LNCAP (cell line): ENCODE data around the gene GGTLC1.

Source experiments
- TF ChIP-seq, protein P1 (sequence below): fragments of 450-650 bp; IDR thresholded peaks from 2 replicates; pipeline ENCODE4 v1.5.1; 2017; ENCODE audit warnings: mild to moderate bottlenecking

GGTLC1 gene

DNA sequence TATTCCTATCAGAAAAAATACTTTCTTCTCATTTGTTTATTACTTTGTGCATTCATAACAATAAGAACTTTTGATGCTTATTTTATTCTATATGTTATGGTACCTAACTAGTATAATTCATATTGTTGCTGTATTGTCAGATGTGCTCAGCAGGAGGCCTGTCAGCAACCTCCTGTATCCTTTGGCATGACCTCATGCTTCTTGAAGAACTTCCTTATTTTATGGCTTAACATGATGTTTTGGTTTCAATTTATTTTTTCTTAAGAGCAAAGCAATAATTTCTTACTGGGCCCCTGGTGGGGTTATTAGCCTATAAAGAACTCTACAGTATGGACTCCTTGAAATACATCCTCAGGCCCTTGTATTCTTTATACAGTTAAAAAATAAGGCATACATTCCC, 17.3 kb downstream of the GGTLC1 start:
- TF ChIP-seq, protein P1, sequence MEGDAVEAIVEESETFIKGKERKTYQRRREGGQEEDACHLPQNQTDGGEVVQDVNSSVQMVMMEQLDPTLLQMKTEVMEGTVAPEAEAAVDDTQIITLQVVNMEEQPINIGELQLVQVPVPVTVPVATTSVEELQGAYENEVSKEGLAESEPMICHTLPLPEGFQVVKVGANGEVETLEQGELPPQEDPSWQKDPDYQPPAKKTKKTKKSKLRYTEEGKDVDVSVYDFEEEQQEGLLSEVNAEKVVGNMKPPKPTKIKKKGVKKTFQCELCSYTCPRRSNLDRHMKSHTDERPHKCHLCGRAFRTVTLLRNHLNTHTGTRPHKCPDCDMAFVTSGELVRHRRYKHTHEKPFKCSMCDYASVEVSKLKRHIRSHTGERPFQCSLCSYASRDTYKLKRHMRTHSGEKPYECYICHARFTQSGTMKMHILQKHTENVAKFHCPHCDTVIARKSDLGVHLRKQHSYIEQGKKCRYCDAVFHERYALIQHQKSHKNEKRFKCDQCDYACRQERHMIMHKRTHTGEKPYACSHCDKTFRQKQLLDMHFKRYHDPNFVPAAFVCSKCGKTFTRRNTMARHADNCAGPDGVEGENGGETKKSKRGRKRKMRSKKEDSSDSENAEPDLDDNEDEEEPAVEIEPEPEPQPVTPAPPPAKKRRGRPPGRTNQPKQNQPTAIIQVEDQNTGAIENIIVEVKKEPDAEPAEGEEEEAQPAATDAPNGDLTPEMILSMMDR = no peak

DNA sequence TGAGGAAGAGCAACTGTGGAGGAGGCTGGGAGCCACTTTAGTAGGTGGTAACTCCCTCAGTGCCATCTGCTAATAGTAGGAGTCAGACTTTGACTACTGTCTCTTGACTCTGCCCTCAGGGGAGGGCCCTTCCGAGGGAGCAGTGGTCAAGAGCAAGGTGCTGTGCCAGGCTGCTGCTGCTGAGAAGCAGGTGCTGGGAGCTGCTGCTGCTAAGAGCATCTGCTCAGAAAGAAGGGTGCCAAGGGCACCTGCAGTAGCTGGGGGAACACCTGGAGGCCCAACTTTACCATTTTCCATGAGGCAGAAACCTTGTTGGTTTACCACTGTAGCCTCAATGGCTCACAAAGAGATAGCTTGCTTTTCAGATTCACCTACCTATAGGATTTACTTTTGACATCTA, 18.5 kb downstream of the GGTLC1 start:
- TF ChIP-seq, protein P1 = no peak

DNA sequence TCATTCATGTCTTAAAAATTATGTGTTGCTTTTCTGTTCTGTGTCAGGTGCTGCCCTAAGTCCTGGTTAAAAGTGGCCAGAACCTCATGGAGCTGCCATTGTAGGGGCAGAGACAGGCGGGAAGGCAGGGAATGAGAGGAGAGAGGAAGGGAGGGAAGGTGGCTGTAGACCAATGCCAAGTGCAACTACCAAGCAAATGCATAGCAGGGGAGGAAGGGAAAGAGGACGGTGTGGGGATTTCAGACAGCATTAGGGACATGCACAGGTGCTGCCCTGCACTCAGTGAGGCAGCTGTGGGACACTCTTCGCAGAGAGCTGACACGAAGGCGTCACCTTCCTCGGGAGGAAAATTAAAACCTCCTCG, 21.0 kb downstream of the GGTLC1 start:
- TF ChIP-seq, protein P1 = no peak

DNA sequence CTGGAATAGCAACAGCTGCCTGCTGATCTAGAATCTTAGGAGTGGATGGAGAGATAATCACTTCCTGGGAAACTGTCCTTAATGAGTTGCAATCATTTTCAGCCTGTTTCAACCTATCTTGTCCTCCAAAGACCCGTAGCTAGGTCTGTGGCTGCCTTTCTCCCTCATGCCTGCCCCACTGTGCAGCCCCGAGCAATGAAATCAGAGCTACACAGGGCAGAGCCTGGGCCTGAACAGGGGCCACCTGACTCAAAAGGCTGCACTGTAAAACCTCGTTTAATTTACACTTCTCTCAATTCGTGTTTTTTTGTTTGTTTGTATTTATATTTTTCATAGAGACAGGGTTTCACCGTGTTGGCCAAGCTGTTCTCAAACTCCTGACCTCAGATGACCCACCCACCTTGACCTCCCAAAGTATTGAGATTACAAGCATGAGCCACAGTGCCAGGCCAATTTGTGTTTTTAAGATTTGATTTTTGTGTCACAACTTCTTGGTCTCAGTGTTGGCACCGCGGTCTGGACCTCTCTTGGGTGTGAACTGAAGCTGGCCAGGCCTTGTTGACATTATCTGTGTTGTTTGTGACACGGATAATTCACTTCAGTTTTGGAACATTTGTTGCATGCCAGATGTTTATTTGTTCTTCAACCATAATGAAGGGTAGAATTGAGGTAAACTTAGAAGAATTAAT, 21.5 kb downstream of the GGTLC1 start:
- TF ChIP-seq, protein P1 = no peak

DNA sequence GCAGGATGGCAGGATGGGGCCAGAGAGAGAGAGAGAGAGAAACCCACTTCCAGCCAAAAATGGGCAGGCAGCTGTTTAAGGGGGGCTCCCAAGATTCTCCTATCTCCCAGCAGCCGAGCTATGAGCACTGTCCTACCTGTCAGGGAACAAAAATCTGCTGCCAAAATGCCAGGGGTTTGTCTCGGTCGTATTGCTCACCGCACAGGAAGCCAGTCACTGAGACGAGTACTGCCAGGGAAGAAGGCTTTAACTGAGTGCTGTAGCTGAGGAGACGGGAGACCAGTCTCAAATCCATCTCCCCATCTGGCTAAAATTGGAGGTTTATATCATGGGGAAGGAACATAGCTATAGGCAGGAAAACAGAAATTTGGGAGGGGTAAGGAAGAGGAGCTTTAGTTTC, 22.3 kb downstream of the GGTLC1 start:
- TF ChIP-seq, protein P1 = no peak

DNA sequence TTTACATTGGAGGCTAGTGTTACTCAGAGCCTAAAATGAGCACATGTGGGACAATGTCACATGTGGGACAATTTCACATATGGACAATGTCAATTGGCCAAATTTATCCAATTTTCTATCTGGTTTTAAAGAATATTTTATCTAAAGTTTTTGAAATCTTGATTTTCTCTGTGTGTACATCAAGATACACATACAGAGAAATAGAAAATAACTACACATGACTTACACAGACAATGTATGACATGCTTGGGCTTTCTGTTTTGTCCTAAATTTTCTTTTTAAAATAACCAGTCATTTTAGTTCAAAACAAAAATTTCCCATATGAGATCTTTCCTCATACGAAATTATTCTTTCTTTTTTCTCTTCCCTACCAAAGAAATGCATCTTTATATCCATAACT, 24.6 kb downstream of the GGTLC1 start:
- TF ChIP-seq, protein P1 = no peak

DNA sequence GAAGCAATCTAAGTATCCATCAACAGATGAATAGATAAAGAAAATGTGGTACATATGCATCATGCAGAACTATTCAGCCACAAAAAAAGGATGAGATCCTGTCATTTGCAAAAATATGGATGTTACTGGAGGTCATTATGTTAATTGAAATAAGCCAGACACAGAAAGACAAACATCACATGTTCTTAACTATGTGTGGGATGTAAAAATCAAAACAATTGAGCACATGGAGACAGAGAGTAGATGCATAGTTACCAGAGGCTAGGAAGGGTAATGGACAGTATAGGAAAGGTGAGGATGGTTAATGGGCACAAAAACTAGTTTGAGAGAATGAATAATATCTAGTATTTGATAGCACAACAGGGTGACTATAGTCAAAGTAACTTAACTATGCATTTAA, 26.3 kb downstream of the GGTLC1 start:
- TF ChIP-seq, protein P1 = no peak

DNA sequence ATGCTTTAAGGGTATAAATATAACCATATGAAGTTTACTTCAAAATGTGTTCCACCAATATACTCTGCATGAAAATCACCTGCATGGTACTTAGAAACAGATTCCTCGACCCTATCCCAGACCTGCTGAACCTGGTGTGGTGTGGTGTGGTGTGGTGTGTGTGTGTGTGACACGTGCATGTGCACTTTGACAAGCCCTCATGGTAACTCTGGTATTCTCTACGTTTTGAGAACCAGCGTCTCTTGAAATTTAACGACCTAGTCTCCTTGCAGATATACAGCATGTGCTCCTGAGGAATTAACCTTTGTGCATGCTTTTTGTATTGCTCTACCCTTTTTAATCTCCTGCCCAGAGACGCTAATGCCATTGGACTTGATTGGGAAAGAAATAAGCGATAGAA, 29.5 kb downstream of the GGTLC1 start:
- TF ChIP-seq, protein P1 = no peak
